ENCODE measurements around the gene DAB1.

The DAB1 gene

GRCh38 chr1:57157818-57158603 is 265.8 kb downstream of the DAB1 start:
- CTCF ChIA-PET, result no interaction called here
- DNase-seq (ENCODE audit: extremely low spot score), result no peak
- TF ChIP-seq NFRKB (IDR thresholded peaks at IDR 0.05), result no peak
- no peak for TF ChIP-seq TARDBP (IDR thresholded peaks at IDR 0.05)
- TF ChIP-seq FOXA1 (IDR thresholded peaks at IDR 0.05), result no peak
- no peak for TF ChIP-seq FOXM1 (IDR thresholded peaks at IDR 0.05; ENCODE audit: borderline replicate concordance)
- no peak for TF ChIP-seq FOXK2 (IDR thresholded peaks at IDR 0.05)
- TF ChIP-seq CTBP1 (IDR thresholded peaks at IDR 0.05; ENCODE audit: borderline replicate concordance), result no peak
- no peak for TF ChIP-seq ARNT (IDR thresholded peaks at IDR 0.05)
- TF ChIP-seq SUZ12 (IDR thresholded peaks at IDR 0.05), result no peak
- no peak for TF ChIP-seq ELF4 (IDR thresholded peaks at IDR 0.05)
- TF ChIP-seq HDGF (IDR thresholded peaks at IDR 0.05; ENCODE audit: borderline replicate concordance), result no peak
- no peak for TF ChIP-seq LEF1 (IDR thresholded peaks at IDR 0.05; ENCODE audit: borderline replicate concordance)
- no peak for TF ChIP-seq SP1 (IDR thresholded peaks at IDR 0.05)
- POLR2A ChIA-PET, result no interaction called here

GRCh38 chr1:57156907-57157306 is 267.0 kb downstream of the DAB1 start:
- TF ChIP-seq TARDBP (IDR thresholded peaks at IDR 0.05) (no peak), ZNF384 (IDR thresholded peaks at IDR 0.05) (no peak), FOXM1 (IDR thresholded peaks at IDR 0.05; ENCODE audit: borderline replicate concordance) (no peak), BHLHE40 (IDR thresholded peaks at IDR 0.05; ENCODE audit: borderline replicate concordance) (no peak), PKNOX1 (IDR thresholded peaks at IDR 0.05) (no peak), SUZ12 (IDR thresholded peaks at IDR 0.05) (no peak), SP1 (IDR thresholded peaks at IDR 0.05) (no peak), ELF4 (IDR thresholded peaks at IDR 0.05) (no peak)
- POLR2A ChIA-PET, result no interaction called here
- DNase-seq (ENCODE audit: extremely low spot score), result no peak
- CTCF ChIA-PET, result no interaction called here

- CTCF ChIA-PET, result no interaction called here
- DNase-seq (ENCODE audit: extremely low spot score), result no peak
- POLR2A ChIA-PET, result no interaction called here
- TF ChIP-seq PKNOX1 (IDR thresholded peaks at IDR 0.05), result no peak
- TF ChIP-seq NFRKB (IDR thresholded peaks at IDR 0.05), result no peak
- no peak for TF ChIP-seq SP1 (IDR thresholded peaks at IDR 0.05)
- TF ChIP-seq SUZ12 (IDR thresholded peaks at IDR 0.05), result no peak
- no peak for TF ChIP-seq FOXA1 (IDR thresholded peaks at IDR 0.05)
- no peak for TF ChIP-seq ARNT (IDR thresholded peaks at IDR 0.05)
- TF ChIP-seq HDGF (IDR thresholded peaks at IDR 0.05; ENCODE audit: borderline replicate concordance), result no peak
- TF ChIP-seq TARDBP (IDR thresholded peaks at IDR 0.05), result no peak
- no peak for TF ChIP-seq CTBP1 (IDR thresholded peaks at IDR 0.05; ENCODE audit: borderline replicate concordance)
- TF ChIP-seq L3MBTL2 (conservative IDR thresholded peaks at IDR 0.05), result no peak
- no peak for TF ChIP-seq BHLHE40 (IDR thresholded peaks at IDR 0.05; ENCODE audit: borderline replicate concordance)
- TF ChIP-seq LEF1 (IDR thresholded peaks at IDR 0.05; ENCODE audit: borderline replicate concordance), result no peak
- no peak for TF ChIP-seq FOXM1 (IDR thresholded peaks at IDR 0.05; ENCODE audit: borderline replicate concordance)
- TF ChIP-seq FOXK2 (IDR thresholded peaks at IDR 0.05), result no peak
- no peak for TF ChIP-seq ZNF384 (IDR thresholded peaks at IDR 0.05)
Measured at GRCh38 chr1:57146100-57146499, 277.8 kb downstream of the DAB1 start.

GRCh38 chr1:57142999-57143398 is 280.9 kb downstream of the DAB1 start:
- POLR2A ChIA-PET, result no interaction called here
- CTCF ChIA-PET, result no interaction called here
- DNase-seq (ENCODE audit: extremely low spot score), result no peak
- no peak for TF ChIP-seq BHLHE40 (IDR thresholded peaks at IDR 0.05; ENCODE audit: borderline replicate concordance)
- TF ChIP-seq FOXK2 (IDR thresholded peaks at IDR 0.05), result no peak
- TF ChIP-seq L3MBTL2 (conservative IDR thresholded peaks at IDR 0.05), result no peak
- no peak for TF ChIP-seq CTBP1 (IDR thresholded peaks at IDR 0.05; ENCODE audit: borderline replicate concordance)
- TF ChIP-seq TARDBP (IDR thresholded peaks at IDR 0.05), result no peak
- no peak for TF ChIP-seq NFRKB (IDR thresholded peaks at IDR 0.05)
- no peak for TF ChIP-seq PKNOX1 (IDR thresholded peaks at IDR 0.05)
- TF ChIP-seq FOXM1 (IDR thresholded peaks at IDR 0.05; ENCODE audit: borderline replicate concordance), result no peak
- no peak for TF ChIP-seq ARNT (IDR thresholded peaks at IDR 0.05)
- TF ChIP-seq ELF4 (IDR thresholded peaks at IDR 0.05), result no peak

GRCh38 chr1:57142169-57142568 is 281.7 kb downstream of the DAB1 start:
- no peak for TF ChIP-seq PKNOX1 (IDR thresholded peaks at IDR 0.05)
- TF ChIP-seq BHLHE40 (IDR thresholded peaks at IDR 0.05; ENCODE audit: borderline replicate concordance), result no peak
- TF ChIP-seq NFRKB (IDR thresholded peaks at IDR 0.05), result no peak
- no peak for TF ChIP-seq ELF4 (IDR thresholded peaks at IDR 0.05)
- no peak for TF ChIP-seq FOXA1 (IDR thresholded peaks at IDR 0.05)
- TF ChIP-seq FOXK2 (IDR thresholded peaks at IDR 0.05), result no peak
- no peak for TF ChIP-seq CTBP1 (IDR thresholded peaks at IDR 0.05; ENCODE audit: borderline replicate concordance)
- no peak for TF ChIP-seq ZNF384 (IDR thresholded peaks at IDR 0.05)
- TF ChIP-seq L3MBTL2 (conservative IDR thresholded peaks at IDR 0.05), result no peak
- TF ChIP-seq ARNT (IDR thresholded peaks at IDR 0.05), result no peak
- TF ChIP-seq SUZ12 (IDR thresholded peaks at IDR 0.05), result no peak
- no peak for TF ChIP-seq SP1 (IDR thresholded peaks at IDR 0.05)
- no peak for TF ChIP-seq LEF1 (IDR thresholded peaks at IDR 0.05; ENCODE audit: borderline replicate concordance)
- no peak for TF ChIP-seq HDGF (IDR thresholded peaks at IDR 0.05; ENCODE audit: borderline replicate concordance)
- TF ChIP-seq TARDBP (IDR thresholded peaks at IDR 0.05), result no peak
- TF ChIP-seq FOXM1 (IDR thresholded peaks at IDR 0.05; ENCODE audit: borderline replicate concordance), result no peak

More at GRCh38 chr1:57142169-57142568, 281.7 kb downstream of the DAB1 start:
- POLR2A ChIA-PET, result no interaction called here
- no peak for DNase-seq (ENCODE audit: extremely low spot score)
- CTCF ChIA-PET, result no interaction called here
